MM.1S (cell line): Measurements from ENCODE around the gene ATP2C1.

Experiments used
- CTCF ChIP-seq: fragments of 300-600 bp; sonication (generic); IDR thresholded peaks from 2 replicates; pipeline ENCODE4 v1.5.1; 2016; ENCODE audit warnings: antibody characterized with exemption, low read length, mixed read lengths
- EZH2 ChIP-seq: fragments of 300-600 bp; sonication (generic); optimal IDR thresholded peaks from 2 replicates; pipeline ENCODE3; 2017; ENCODE audit warnings: low read depth, mild to moderate bottlenecking, antibody characterized with exemption, low read length, mixed read lengths
- EZH2phosphoT487 ChIP-seq: fragments of 300-600 bp; sonication (generic); IDR thresholded peaks from 2 replicates; pipeline ENCODE4 v1.6.1; 2018; ENCODE audit warnings: antibody characterized with exemption, low read length

DNA sequence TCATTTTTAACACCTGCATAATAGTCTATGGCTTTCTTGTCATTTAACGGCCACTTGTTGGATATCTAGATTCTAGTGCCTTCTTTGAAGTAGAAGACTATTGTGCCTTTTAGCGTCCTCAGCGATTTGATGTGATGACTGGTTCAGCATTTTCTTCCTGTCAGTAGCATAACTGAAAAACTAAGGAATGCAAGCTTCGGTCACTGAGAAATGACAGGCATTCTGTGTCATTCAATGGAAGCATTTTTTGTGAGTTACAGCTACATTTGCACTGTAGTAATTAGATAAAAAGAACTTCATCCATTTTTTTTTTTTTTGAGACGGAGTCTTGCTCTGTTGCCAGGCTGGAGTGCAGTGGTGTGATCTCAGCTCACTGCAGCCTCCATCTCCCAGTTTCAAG is 143.1 kb downstream of the ATP2C1 start:
- no peak for TF ChIP-seq CTCF
- no peak for TF ChIP-seq EZH2
- no peak for TF ChIP-seq EZH2phosphoT487
